Activated T-cell treated with anti-CD3 and anti-CD28 coated beads for 24 hours (primary cell): ENCODE measurements around the gene TTC7B.

ENCODE experiments used
- DNase-seq: peaks from one replicate; pipeline ENCODE4 v3.0.0-alpha.2; 2020; ENCODE audit warnings: low read depth

Gene TTC7B

DNA sequence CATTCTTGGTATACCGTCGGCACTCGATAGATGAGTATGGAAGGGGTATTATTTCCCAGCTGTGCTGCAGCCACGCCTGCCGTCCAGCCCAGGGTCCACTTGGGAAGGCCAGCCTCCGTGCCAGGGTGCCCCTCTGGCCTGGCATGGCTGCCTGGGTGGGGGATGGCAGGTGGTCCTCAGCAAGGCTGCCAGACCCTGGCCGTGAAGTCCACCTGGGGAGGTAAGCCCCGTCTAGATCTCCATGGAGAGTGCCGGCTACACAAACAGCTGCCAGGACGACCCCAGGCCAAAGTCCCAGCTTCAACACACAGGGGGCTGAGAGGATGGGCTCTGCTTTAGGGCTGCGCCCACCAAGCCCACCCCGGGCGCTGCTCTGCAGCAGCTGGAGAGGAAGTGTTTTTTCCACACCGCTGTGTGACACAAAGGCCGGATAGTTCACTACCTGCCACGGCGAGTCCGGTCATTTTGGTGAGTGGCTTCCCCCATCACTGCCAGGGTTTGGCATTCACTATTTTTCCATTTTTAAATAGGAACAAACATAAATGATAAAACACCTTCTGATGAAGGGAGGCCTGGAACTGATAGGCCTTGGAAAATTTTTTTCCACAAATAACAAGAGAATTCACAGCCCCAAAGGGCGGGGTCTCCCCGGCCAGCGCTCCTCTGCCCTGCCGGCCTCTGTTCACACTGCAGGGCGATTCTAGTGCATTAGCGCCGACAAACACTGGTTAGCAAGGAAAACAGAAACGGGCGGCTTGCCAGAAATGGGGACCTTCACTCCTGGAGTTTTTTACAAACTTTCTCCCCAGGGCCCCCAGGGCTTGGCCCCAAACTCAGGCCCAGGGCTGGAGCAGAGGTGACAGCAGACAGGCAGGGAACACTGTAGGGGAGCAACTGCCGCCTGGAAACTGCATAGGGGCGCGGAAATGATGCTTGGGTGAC, 257.9 kb downstream of the TTC7B start:
- DNase-seq, result no peak

DNA sequence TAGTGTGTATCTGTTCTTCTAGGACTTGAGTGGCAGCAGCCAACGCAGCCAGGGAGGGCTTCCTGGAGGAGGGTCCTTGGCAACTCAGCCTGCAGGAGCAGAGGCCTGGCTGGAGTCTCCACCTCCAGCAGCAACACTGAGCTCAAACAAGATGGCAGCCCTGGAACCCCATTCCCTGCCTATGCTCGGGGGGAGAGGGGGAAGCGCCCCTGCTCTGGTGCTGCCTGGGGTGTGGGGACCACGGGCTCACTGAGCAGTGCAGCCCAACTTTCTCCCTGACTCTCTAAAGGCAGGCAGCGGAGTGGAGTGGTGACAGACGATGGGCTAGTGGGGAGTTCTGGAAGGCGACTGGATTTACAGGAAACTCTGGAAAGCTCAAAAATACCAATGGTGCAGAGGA, 258.7 kb downstream of the TTC7B start:
- no peak for DNase-seq

GRCh38 chr14:90556666-90557450, 259.4 kb downstream of the TTC7B start:
- no peak for DNase-seq

DNA sequence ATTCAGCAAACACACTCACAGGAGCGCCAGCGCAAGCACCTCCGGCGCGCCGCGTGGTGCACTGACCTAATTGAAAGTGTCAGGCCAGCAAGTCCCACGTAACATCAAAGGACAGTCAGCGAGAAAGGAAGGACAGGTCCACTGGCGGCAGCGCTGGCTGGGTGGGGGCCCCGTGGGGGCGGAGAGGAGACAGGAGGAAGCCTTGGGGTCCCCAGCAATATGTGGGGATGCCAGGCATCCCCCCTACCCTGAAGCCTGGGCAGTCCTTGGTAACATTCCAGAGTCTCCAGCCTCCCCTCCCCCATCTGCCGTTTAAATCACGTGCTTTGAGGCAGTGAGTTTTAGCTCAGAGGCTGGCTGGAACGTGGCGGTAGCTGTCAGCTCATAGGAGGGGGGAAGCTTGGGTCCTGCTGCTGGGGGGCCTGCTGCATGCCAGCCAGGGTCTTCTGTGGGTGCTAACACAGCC, 260.2 kb downstream of the TTC7B start:
- no peak for DNase-seq

DNA sequence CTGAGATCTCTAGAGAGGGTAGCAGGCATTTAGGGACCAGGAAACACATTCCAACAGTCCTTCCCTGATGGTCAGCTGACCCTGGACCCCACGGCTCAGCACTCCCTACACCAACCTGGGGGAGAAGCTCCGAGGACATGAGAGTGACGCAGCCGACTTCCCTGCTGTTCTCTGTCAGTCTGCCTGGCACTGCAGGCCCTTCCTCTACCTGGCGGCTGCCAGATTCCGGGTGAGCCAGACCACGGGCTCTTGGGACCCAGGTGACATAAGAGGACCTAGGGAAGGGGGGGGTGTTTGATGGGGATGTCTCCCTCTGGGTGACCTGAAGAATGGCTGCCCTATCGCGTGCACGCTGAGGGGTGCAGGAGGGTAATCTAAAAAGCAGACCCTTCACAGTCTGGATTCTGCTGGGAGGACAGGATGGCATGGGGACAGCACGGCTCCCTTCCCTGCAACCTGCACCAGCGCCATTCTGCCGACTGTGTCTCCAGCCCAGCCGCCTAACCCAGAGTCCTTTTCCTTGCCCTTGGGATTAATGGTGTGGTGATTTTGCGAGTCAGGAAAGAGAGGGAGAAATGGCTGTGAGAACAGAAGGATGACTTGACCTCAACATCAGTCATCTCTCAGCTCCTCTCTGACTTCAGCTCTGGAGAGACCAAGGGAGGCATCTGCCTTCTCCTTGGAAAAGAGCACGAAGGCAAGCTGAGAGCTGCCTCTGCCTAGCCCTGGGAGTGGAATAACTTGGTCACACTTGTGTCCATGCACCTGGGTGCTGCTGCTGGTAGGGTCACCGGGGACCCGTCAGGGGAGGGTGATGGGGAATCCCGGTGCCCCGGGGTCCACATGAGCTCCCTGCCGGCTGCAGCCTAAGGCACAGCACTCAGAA, 260.9 kb downstream of the TTC7B start:
- DNase-seq, result no peak

DNA sequence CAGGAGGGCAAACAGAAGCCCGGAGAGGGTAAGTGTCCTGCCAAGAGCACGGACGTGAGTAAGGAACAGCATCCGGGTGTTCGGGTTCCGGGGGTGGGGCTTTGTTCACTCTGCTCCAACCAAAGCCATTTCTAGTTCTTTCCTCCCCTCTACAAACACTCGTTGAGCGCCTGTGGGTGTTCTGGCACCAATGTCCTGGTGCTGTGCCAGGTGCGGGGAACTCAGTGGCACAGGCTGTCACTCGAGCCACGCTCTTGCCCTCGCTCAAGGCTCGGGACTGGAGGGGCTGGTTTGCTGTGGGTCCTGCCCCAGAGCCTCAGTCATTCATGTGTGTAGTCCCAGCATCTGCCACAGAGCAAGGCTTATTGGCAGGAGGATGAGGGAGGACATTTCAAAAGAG, 261.9 kb downstream of the TTC7B start:
- no peak for DNase-seq

DNA sequence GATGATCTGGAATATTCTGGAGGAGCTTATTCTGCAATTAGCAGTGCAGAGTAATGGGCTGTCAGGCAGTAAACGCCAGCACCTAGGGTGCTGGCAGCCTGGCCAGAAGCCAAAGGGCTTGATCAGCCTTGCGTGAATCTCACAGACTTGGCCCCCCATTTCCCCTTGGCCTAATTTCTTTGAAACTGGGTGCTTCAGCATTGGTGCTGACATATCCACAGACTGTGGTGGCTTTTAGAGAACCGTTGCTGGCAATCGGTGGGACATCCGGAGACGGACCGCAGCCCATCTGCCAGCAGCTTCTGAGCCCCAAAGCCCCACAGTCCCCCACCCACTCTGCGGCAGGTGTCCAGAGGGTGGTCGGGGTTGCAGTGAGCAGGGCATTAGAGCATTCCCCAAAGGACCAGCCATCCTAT, 262.3 kb downstream of the TTC7B start:
- no peak for DNase-seq

DNA sequence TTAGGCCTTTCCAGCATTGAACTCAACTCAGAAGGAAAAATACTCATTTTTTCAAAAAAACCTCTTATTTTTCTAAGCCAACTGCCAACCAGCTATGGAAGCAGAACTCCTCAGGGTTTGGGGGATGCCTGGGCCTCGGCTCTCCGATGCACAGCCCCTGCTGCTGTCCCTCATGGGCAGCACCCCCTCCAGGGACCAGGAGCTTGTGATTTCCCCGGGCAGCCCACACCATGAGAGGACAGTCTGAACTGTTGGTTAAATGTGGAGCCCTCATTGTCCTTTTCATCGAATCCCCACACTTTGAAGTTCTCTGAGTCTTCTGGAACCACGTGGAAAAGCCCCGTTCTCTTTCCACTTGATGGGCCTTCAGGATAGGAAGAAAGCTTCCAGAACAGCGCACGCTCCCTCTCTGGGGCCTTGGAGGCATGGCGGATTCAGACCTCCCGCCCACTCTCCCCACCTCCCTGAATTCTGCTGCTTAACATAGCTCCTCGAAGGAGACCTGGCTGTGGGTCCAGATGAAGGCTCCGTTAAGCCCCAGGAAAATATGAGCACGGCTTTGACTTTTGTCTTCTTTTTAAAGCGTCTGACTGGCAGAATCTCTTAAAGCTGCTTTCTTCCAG, 262.8 kb downstream of the TTC7B start:
- no peak for DNase-seq

- no peak for DNase-seq
Observed at GRCh38 chr14:90552465-90553297, 263.5 kb downstream of the TTC7B start.

DNA sequence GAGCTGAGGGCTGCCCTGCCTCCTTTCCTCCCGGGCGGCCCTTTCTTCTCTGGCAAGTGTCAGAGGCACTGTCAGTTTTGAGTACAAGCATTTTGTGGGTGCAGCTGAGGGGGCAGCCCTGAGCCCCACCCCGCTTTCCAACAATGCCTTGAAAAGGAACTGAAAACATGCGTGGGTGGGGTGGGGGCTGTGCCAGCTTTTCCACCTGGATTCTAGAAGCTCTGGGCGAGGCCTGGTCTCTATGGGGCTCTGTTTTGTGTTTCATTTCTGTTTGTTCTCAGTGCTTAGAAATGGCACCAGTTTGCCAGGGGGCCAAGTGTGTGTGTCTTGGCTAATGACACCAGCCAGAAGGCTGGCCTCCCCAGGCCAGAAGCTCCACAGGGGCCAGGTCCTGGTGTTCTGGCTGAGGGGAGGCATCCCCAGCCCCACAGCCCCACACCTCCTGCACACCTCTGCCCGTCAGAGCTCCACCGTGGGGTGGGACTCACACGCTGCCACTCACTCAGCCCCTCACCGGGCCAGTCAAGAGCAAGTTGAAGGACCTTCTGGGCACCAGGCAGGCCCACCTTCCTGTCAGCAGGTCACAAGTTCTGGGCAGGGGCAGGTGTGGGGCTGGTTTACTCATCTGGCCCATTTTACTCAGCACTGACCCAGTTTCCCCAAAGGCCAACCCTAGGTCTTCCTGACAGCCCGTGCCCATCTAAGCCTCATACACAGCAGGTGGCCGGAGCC, 264.3 kb downstream of the TTC7B start:
- no peak for DNase-seq

- DNase-seq, result no peak
Observed at GRCh38 chr14:90551070-90551704, 265.0 kb downstream of the TTC7B start.

DNA sequence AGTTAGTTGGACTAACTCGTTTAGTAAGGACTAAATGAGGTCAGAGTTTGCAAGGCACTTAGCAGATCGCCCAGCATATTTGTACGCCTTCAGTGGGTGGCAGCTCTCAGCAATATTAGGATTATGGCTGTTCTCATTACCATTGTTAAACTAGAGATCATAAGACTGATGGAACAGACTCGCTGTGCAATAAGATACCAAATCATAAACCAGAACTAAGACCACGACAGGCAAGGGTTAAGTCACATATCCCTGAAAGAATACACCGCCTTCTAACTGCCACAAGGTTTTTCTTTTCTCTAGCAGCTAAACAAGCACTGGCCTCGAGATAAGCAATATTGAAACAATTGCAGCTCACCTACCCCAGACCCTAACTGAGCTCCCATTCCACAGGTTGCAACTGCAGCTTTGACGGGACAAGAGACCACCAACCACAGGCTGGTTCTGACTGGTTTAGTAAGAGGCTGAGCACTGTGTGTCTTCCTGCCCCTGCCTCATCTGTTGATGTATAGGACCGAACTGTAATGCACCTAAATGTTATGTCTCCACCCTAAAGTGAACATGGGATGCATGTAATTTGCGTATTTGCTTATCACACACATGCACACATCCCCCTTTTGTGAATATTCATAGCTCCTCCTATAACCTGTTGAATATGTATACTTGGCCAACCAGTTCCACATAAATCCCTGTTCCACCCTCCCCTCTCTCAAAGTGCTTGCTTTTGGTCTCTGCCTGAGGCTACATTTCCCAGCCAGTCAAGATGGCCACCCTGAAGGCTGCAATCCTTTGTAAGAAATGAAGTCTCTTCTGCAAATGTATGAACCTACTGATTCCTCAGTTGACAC, 266.2 kb downstream of the TTC7B start:
- no peak for DNase-seq

- DNase-seq, result no peak
Observed at GRCh38 chr14:90548455-90548854, 267.8 kb downstream of the TTC7B start.

DNA sequence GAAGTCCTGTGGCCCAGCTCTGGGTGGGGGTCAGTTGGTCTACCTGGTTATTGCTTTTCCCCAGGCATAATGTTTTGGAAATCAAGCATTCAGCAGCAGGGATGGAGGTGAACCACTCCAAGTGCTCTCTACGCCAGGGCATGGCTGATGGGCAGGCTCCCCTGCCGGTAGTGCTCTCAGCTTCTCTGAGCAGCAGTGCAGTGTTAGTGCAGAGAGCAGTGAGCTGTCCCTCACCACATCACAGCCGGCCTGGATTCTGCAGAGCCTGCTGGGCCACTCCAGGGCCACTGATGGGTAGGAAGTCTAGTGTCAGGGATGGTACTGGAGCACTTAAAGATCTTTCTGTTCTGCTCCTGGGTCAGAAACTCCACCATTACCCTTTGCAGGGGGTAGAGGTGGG, 268.3 kb downstream of the TTC7B start:
- DNase-seq, result no peak

DNA sequence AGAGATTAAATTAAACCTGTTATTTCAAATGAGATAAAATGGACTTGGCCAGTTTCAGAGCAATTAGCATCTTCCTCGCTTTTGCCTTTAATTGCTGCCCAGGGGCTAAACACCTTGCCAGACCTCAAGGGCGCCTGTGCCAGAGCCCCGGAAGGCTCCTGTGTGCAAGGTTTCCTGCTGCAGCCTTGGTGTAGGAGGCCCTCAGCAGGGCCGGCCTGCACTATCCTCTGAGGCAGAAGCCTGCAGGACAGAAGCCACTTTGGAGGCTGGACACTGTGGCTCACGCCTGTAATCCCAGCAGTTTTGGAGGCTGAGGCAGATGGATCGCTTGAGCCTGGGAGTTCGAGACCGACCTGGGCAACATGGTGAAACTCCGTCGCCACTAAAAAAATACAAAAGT, 269.0 kb downstream of the TTC7B start:
- no peak for DNase-seq

GRCh38 chr14:90546767-90547166, 269.5 kb downstream of the TTC7B start:
- no peak for DNase-seq

DNA sequence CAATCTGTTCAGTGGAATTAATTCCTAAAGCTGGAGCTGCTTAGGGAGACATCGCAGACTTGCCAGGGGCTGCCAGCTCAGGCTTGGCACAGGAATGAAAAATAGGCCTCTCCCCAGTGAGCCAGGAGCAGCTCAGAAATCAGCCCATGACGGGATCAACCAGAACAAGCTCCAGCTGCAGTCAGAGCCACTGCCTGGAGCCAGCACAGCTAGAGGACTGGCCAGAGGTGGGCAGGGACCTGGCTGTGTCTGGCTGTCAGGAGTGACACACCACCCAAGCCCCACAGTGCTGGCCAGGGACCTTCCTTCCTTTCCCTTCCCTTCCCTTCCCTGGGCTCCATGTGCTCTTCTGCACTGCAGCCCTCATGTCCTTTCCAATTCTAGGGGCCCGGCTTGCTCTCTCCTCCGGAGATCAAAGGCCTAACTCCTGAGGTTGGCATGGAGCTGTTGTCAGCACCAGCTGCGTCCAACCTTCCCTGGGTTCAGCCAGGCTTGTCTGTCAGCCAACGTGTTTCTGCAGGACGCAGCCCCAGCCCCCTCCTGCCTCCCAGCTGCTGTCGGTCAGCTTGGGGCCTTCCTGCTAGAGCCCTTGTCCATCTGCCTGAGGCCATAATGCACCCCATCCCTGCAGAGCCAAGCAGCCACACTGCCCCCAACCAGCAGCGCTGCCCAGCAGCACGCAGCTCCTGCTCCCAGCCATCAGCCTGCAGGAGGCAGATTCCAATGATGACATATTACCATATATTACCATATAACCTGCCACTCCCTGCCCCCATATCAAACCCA, 270.1 kb downstream of the TTC7B start:
- no peak for DNase-seq

GRCh38 chr14:90545382-90545781, 270.8 kb downstream of the TTC7B start:
- no peak for DNase-seq
